MM.1S (cell line): ENCODE measurements around the gene OR5H2.

Experiments
- EZH2 ChIP-seq: fragments of 300-600 bp; sonication (generic); optimal IDR thresholded peaks from 2 replicates; pipeline ENCODE3; 2017; ENCODE audit warnings: low read depth, mild to moderate bottlenecking, antibody characterized with exemption, low read length, mixed read lengths
- TF ChIP-seq, protein P1 (sequence below): fragments of 300-600 bp; sonication (generic); IDR thresholded peaks from 2 replicates; pipeline ENCODE4 v1.5.1; 2016; ENCODE audit warnings: antibody characterized with exemption, low read length, mixed read lengths

DNA sequence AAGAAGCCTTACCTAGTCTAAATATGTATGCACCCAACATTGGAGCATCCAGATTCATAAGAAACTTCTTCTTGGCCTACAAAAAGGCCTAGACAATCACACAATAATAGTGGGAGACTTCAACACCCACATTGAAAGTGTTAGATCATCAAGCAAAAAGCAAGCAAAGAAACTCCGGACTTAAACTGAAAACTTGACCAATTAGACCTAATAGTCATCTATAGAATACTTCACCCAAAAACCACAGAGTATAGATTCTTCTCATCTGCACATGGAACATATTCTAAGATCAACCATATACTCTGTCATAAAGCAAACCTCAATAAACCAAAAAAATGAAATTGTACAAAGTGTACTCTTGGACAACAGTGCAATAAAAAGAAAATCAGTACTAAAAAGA, 49.0 kb downstream of the OR5H2 start:
- TF ChIP-seq, protein P1, sequence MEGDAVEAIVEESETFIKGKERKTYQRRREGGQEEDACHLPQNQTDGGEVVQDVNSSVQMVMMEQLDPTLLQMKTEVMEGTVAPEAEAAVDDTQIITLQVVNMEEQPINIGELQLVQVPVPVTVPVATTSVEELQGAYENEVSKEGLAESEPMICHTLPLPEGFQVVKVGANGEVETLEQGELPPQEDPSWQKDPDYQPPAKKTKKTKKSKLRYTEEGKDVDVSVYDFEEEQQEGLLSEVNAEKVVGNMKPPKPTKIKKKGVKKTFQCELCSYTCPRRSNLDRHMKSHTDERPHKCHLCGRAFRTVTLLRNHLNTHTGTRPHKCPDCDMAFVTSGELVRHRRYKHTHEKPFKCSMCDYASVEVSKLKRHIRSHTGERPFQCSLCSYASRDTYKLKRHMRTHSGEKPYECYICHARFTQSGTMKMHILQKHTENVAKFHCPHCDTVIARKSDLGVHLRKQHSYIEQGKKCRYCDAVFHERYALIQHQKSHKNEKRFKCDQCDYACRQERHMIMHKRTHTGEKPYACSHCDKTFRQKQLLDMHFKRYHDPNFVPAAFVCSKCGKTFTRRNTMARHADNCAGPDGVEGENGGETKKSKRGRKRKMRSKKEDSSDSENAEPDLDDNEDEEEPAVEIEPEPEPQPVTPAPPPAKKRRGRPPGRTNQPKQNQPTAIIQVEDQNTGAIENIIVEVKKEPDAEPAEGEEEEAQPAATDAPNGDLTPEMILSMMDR: no peak
- TF ChIP-seq EZH2: no peak
